Peyer's patch (tissue), 4 donors: ENCODE measurements around the gene SCARF2.

Experiments used
- CTCF ChIP-seq, 6 experiments: fragments of 450-650 bp in 4 of 6; fragments of 200-600 bp in 2 of 6; sonication (generic) in 1 of 6; IDR thresholded peaks; one replicate each; pipeline ENCODE4 v1.5.1; 2017 to 2019; ENCODE audit warnings: antibody characterized with exemption in 6 of 6, mild to moderate bottlenecking in 3 of 6, moderate library complexity in 1 of 6
- POLR2A ChIP-seq, 2 donors: fragments of 450-650 bp; IDR thresholded peaks; one replicate each; pipeline ENCODE4 v1.5.1; 2017; ENCODE audit warnings: antibody characterized with exemption in 2 of 2, mild to moderate bottlenecking in 2 of 2, moderate library complexity in 2 of 2

GRCh38 chr22:20486229-20486628, 48.6 kb upstream of the SCARF2 start:
- TF ChIP-seq POLR2A (IDR thresholded peaks at IDR 0.05) (no peak), CTCF (IDR thresholded peaks at IDR 0.05) (no peak)
